HG03442 (cell line): ENCODE results near the gene MZT1.

Experiments
- ATAC-seq: cut with Tn5 transposase; IDR thresholded peaks from one replicate; pipeline ENCODE4 v1.9.1; 2021; ENCODE audit warnings: mild to moderate bottlenecking, moderate library complexity; ENCODE audit not compliant: unreplicated experiment

MZT1 gene

GRCh38 chr13:72686766-72687165 lies 40.7 kb downstream of the MZT1 start:
- no peak for ATAC-seq

GRCh38 chr13:72680353-72680752 lies 47.1 kb downstream of the MZT1 start:
- ATAC-seq = no peak

GRCh38 chr13:72678312-72678711 lies 49.1 kb downstream of the MZT1 start:
- ATAC-seq = no peak

DNA sequence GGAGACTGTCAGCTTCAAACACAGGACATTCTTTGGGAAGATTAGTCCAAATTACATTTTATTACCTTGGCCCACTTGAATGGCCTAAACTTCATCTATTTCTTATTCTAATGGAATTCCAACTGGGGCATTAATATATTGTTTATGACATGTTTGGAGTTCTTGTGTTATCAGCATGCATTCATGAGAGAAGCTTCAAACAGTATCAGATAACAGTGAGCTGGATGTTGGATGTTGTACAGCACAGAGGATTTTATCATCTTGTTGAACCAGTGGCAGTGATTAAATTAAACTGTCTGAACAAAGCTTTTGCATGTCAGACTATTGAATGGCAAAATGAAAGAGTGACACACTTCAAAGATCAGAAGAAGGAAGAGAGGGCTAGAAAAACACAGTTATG lies 50.0 kb downstream of the MZT1 start:
- ATAC-seq = no peak

DNA sequence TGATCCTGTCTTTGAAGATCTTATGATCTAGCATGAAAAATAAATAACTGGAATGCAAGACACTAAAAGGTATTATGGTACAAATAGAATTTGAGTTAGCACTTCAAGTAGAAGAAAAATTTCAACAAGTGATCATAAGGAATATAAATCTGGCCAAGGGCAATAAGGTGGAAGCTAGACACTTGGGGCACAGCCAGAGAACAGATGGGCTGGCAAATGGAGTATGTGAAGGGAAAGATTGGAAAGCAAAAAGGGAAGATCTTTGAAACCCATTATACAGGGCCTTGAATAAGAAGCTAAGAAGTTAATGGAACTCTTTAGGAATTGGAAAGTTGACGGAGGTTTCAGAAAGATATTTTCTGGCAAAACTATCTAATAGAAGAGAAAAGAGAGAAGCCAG lies 61.0 kb downstream of the MZT1 start:
- no peak for ATAC-seq

DNA sequence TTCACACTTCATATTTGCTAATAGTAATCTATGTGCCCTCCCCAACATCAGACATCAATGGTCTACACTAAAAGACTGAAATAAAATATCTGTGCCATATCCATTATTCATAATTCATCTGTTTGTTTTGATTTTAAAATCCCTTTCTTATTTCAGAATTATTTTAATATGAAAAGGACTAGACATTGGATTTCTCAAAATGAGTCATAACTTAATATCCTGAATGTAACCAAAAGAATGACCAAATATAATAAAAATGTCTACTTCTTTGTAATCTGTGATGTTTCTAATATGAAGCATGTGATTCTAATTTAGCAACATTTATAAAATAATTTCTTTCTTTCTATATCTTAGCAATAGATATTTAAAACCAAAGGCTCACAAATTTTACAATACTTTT lies 64.9 kb downstream of the MZT1 start:
- no peak for ATAC-seq
